Activated CD8-positive, alpha-beta memory T cell treated with anti-CD3 and anti-CD28 coated beads for 36 hours (primary cell): ENCODE measurements around the gene PPFIA3. TPM values are rescaled to one million over a fixed set of nuclear protein-coding genes. Genes with fewer than 3 reads are reported as not detected.

Experiments
- CTCF ChIA-PET: fragments of 350-600 bp; sonication (Branson Sonifier 250); formaldehyde crosslinking; loops from one replicate; lab custom pipeline; 2021; ENCODE audit warnings: antibody characterized with exemption; lab: Charles Lee
- POLR2A ChIA-PET: fragments of 350-600 bp; sonication (Branson Sonifier 250); formaldehyde crosslinking; loops from one replicate; lab custom pipeline; 2021; ENCODE audit warnings: antibody characterized with exemption; lab: Charles Lee
- total RNA-seq, 2 experiments: library from RNA; stranded (reverse); gene quantifications; one replicate each; pipeline ENCODE4 v1.2.3, GENCODE V29; 2021

PPFIA3 gene
- total RNA-seq, 2 experiments from 2014 or later, result 3.9 to 4.7 TPM

GRCh38 chr19:49133621-49134454, 14.5 kb downstream of the PPFIA3 start:
- ChIA-PET POLR2A (no interaction called here), CTCF (interaction anchor here (0.9 to 2.5 kb wide), 4 partner anchors 11 to 36 kb away, joined by 4 to 6 read pairs (median 6); partner anchors contain the start of genes LIN7B and PPFIA3)

GRCh38 chr19:49135686-49136085, 16.3 kb downstream of the PPFIA3 start:
- POLR2A ChIA-PET, result no interaction called here

GRCh38 chr19:49136771-49137171, 17.4 kb downstream of the PPFIA3 start:
- CTCF ChIA-PET, result no interaction called here
- POLR2A ChIA-PET, result no interaction called here

More at GRCh38 chr19:49135686-49136085, 16.3 kb downstream of the PPFIA3 start:
- CTCF ChIA-PET, result no interaction called here

GRCh38 chr19:49140951-49141350, 21.6 kb downstream of the PPFIA3 start:
- ChIA-PET POLR2A (no interaction called here), CTCF (interaction anchor here (0.9 to 1.2 kb wide), 3 partner anchors 43 to 353 kb away, joined by 3 to 5 read pairs (median 5); no protein-coding TSS in a partner anchor)

- ChIA-PET POLR2A (no interaction called here), CTCF (interaction anchor here (0.6 to 1.2 kb wide), 4 partner anchors 43 to 354 kb away, joined by 3 to 5 read pairs (median 4); no protein-coding TSS in a partner anchor)
Measured at GRCh38 chr19:49141352-49141751, 22.0 kb downstream of the PPFIA3 start.

- ChIA-PET CTCF (interaction anchor here (0.8 to 6.8 kb wide), 2 partner anchors 45 to 149 kb away, joined by 3 to 38 read pairs; partner anchors contain the start of gene RUVBL2), POLR2A (no interaction called here)
Measured at GRCh38 chr19:49142866-49143335, 23.6 kb downstream of the PPFIA3 start.

- ChIA-PET POLR2A (interaction anchor here (0.6 kb wide), 1 partner anchor 26 kb away, joined by 3 read pairs; the partner anchor contains the start of gene PPFIA3), CTCF (interaction anchor here (0.7 to 6.8 kb wide), 8 partner anchors 13 to 147 kb away, joined by 3 to 38 read pairs (median 4); partner anchors contain the start of genes LIN7B and PPFIA3)
Measured at GRCh38 chr19:49145573-49146407, 26.4 kb downstream of the PPFIA3 start.

- POLR2A ChIA-PET, result interaction anchor here (0.6 kb wide), 1 partner anchor 27 kb away, joined by 3 read pairs; the partner anchor contains the start of gene PPFIA3
Measured at GRCh38 chr19:49146408-49146770, 27.0 kb downstream of the PPFIA3 start.

GRCh38 chr19:49148044-49148682, 28.8 kb downstream of the PPFIA3 start:
- POLR2A ChIA-PET, result interaction anchor here (1.1 kb wide), 1 partner anchor 37 kb away, joined by 3 read pairs; no protein-coding TSS in a partner anchor

More at GRCh38 chr19:49146408-49146770, 27.0 kb downstream of the PPFIA3 start:
- CTCF ChIA-PET, result interaction anchor here (0.7 to 6.8 kb wide), 6 partner anchors 18 to 148 kb away, joined by 3 to 38 read pairs (median 4); partner anchors contain the start of genes LIN7B and PPFIA3

GRCh38 chr19:49148784-49149651, 29.7 kb downstream of the PPFIA3 start:
- POLR2A ChIA-PET, result no interaction called here

More at GRCh38 chr19:49148044-49148682, 28.8 kb downstream of the PPFIA3 start:
- CTCF ChIA-PET, result interaction anchor here (0.6 to 6.8 kb wide), 5 partner anchors 42 to 320 kb away, joined by 3 to 38 read pairs (median 3); partner anchors contain the start of gene RUVBL2

GRCh38 chr19:49149652-49150105, 30.3 kb downstream of the PPFIA3 start:
- POLR2A ChIA-PET, result no interaction called here
- CTCF ChIA-PET, result interaction anchor here (0.6 kb wide), 1 partner anchor 73 kb away, joined by 3 read pairs; no protein-coding TSS in a partner anchor

More at GRCh38 chr19:49148784-49149651, 29.7 kb downstream of the PPFIA3 start:
- CTCF ChIA-PET, result interaction anchor here (0.7 to 6.8 kb wide), 5 partner anchors 43 to 155 kb away, joined by 3 to 38 read pairs (median 3); partner anchors contain the start of gene RUVBL2

GRCh38 chr19:49150106-49150943, 31.0 kb downstream of the PPFIA3 start:
- POLR2A ChIA-PET, result interaction anchor here (0.5 kb wide), 1 partner anchor 541 kb away, joined by 11 read pairs; no protein-coding TSS in a partner anchor

GRCh38 chr19:49150944-49151243, 31.6 kb downstream of the PPFIA3 start:
- ChIA-PET POLR2A (no interaction called here), CTCF (interaction anchor here (0.7 to 1.4 kb wide), 2 partner anchors 53 to 152 kb away, joined by 4 read pairs; no protein-coding TSS in a partner anchor)

More at GRCh38 chr19:49150106-49150943, 31.0 kb downstream of the PPFIA3 start:
- CTCF ChIA-PET, result interaction anchor here (0.6 to 1.4 kb wide), 3 partner anchors 53 to 152 kb away, joined by 3 to 4 read pairs (median 4); no protein-coding TSS in a partner anchor

GRCh38 chr19:49151267-49152118, 32.1 kb downstream of the PPFIA3 start:
- ChIA-PET CTCF (interaction anchor here (0.7 to 1.4 kb wide), 2 partner anchors 54 to 153 kb away, joined by 4 read pairs; no protein-coding TSS in a partner anchor), POLR2A (interaction anchor here (0.6 kb wide), 1 partner anchor 341 kb away, joined by 4 read pairs; no protein-coding TSS in a partner anchor)

- POLR2A ChIA-PET, result no interaction called here
- CTCF ChIA-PET, result interaction anchor here (1.4 kb wide), 1 partner anchor 54 kb away, joined by 4 read pairs; no protein-coding TSS in a partner anchor
Measured at GRCh38 chr19:49152119-49152550, 32.8 kb downstream of the PPFIA3 start.
